ENCODE results near the gene KCNMA1.

The KCNMA1 gene

DNA sequence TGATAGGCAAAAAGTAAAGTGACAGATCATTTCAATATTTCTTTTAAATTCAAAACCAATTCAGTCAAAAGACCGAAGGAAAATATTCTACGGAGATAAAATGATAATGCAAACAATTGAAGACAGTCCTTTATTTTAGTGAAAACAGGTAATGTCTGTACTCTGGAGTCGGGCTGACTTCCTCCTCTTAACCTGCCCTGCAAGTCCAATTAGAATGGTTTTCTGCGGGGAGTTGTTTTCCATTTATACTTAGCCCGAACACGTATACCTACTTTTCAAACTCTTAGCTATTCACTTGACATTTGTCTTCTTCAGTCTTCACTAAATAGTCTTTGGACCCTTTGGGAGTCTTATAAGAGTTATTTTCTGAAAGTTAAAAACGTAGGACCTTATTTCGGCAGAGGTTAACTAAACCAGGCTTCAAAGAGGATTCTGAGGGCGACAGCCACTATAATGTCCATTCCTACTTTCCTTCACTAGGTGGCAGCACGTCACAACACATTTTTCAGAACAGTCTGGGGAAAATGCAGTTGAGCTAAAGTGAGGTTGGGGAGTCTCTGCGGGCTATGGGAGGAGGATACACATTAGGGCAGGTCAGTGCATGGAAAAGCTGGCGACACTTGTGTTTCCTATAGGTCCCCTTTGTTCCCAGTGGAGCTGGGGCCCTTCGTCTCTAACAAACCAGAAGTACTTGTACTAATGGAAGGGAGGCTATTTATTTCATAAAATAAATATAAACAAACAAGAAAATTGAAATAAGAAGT is 472.0 kb downstream of the KCNMA1 start:
- no peak overlapping the region for H3K27ac ChIP-seq
- TF ChIP-seq ZFX (IDR thresholded peaks at IDR 0.05; ENCODE audit: borderline replicate concordance) (no peak), CTCF (IDR thresholded peaks at IDR 0.05) (peak; percentile 82)

DNA sequence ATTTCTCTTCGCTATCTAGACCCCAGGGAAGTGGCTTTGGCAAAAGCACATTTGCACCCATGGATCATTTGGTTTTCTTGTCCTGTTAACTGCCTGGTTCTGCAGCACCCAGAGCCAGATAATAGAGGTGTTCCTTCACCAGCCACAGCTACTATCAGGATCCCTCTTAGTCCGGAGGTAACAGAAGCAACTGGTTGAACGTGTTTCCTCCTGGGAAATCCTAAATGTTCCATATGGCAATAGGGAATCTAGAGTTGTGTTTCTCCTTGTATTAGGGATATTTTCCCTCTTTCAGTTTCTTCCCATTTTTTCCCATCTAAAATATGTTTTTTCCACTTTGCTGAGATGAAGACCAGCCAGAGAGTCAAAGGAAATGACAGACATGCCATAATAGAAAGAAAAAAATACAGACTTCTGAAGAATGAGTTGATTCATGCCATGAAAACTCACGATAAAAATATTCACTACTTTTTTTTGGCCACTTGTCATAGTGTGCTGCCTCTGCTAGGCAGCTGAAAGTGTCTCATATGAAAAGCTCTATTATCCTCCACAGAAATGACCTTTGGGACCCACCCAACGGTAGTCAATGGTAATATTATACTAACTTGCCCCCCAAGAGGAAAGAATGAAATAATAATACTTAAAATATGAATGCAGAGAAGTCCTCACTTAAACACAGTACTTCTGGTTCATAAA is 472.8 kb downstream of the KCNMA1 start:
- TF ChIP-seq CTCF (IDR thresholded peaks at IDR 0.05) (no peak), ZFX (IDR thresholded peaks at IDR 0.05; ENCODE audit: borderline replicate concordance) (no peak)
- H3K27ac ChIP-seq: peak overlapping the region; percentile 22

DNA sequence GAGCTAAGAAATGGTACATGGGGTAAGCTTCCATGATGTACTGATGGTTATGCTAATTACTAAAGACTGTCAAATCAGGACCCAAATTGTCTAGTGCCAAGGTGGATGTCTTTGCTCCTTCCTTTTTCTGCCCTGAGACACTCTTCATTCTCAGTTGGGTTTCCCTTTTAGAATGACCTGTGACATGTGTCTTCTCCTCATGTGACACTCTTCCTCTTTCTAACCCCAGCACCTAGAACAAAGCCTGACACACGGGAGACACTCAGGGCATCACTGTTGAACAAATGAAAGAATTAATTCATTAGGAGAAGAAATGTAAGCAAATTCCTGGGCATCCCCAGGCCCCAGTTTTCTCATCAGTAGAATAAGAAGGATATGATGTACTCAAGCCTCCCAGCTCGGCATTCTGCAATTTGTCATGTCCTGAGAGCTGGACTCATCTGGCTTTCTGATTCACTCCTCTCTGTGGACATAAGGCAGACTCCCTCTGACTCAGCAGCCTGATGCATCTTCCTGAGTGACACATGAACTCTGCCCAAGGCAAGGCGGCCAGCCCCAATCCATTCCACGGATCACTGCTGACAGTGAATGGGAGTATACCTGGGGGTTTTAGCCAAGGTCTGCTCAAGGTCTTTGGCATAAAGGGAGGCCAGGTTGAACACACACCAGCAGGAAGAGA is 473.8 kb downstream of the KCNMA1 start:
- peak overlapping the region; percentile 22 for H3K27ac ChIP-seq

GRCh38 chr10:77162697-77163096 is 474.9 kb downstream of the KCNMA1 start:
- no peak for TF ChIP-seq ZFX (IDR thresholded peaks at IDR 0.05; ENCODE audit: borderline replicate concordance)
- TF ChIP-seq CTCF (IDR thresholded peaks at IDR 0.05): no peak
- H3K27ac ChIP-seq: peak overlapping the region; percentile 30

More for the DNA sequence above, 473.8 kb downstream of the KCNMA1 start:
- TF ChIP-seq CTCF (IDR thresholded peaks at IDR 0.05): no peak
- no peak for TF ChIP-seq ZFX (IDR thresholded peaks at IDR 0.05; ENCODE audit: borderline replicate concordance)

DNA sequence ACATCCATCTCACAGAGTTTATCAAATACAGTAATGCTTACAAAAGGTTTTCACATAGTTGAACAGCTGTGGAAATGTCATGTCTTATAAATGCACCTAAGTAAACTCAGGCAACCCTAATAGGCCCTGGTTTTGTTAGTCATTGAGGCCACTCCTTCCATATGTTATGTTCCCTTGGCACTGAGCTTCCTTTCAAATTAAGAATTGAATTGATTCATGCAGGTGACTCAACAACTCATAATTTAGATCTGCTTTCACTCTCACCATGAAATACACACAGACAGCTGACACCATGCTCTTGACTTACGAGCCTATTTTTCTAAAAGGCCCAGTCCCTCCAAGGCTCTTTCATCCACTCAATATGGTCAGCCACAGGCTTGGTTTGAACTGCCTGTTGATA is 476.9 kb downstream of the KCNMA1 start:
- TF ChIP-seq ZFX (IDR thresholded peaks at IDR 0.05; ENCODE audit: borderline replicate concordance): no peak
- TF ChIP-seq CTCF (IDR thresholded peaks at IDR 0.05): no peak
- H3K27ac ChIP-seq: no peak overlapping the region

DNA sequence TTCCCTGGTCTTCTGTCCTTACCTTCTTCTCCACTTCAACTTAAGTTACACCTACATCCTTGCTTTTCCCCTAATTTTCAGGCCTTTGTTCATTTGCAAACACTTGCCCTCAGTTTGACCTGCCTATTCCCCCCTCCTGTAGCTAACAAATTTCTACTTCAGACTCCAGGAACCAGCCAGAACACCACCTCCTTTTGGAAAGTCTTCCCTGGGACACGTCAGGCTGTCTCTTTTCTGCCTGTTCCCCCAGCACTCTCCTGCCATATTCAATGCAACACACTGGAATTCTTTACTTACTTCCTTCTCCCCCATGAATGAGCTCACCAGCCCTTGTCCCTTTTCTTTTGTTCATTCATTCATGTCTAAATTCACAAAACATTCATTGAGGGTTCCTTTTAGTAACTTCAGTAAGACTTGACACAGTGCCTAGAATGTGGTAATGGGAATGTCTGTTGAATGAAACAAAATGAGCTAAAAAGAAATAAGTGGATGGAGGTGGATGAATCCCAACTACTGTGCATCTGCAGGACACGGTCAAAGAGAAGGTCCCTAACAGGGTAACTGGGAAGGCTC is 478.0 kb downstream of the KCNMA1 start:
- no peak overlapping the region for H3K27ac ChIP-seq
- no peak for TF ChIP-seq CTCF (IDR thresholded peaks at IDR 0.05)
- no peak for TF ChIP-seq ZFX (IDR thresholded peaks at IDR 0.05; ENCODE audit: borderline replicate concordance)

All from 22Rv1 (cell line).